Activated T-cell treated with anti-CD3 and anti-CD28 coated beads, Interleukin-2, amount 50 U/mL, for 48 hours (primary cell): ENCODE data around the gene BMPR1B.

Experiments
- DNase-seq, 2 experiments: peaks; one replicate each; pipeline ENCODE4 v3.0.0-alpha.2; 2020

BMPR1B gene

DNA sequence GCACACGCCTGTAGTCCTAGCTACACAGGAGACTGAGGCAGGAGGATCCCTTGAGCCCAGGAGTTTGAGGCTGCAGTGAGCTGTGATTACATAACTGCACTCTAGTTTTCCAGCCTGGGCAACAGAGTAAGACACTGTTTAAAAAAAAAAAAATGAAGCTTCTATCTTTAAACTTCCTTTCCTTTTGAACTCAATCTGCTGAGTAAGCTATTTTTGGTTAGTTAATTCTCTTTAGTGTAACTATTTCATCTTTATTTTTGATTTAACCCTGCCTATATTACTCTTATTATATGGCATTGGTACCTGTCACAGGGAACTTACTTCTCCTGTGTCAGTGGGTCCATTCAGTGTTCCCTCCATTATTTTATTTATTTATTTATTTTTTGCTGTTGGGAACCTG, 160.8 kb downstream of the BMPR1B start:
- no peak for DNase-seq

DNA sequence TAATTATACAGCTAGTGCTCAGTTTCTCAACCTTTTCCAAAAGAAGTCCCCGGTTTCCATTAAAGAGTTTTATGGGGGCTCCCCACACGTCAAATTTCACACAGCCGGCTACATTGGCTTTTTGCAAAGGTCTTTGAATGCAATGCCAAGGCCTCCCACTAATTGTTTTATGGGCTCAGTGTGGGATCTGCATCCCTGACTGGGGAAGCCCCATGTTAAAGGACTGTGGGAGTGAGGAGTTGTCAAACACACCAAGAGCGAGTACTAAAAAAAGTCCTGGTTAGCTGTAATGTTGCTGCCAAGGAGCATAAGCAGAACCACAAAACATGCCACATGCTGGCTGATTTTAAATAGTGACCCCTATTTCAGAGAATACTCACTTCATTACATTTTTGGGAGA, 162.6 kb downstream of the BMPR1B start:
- DNase-seq, result no peak

DNA sequence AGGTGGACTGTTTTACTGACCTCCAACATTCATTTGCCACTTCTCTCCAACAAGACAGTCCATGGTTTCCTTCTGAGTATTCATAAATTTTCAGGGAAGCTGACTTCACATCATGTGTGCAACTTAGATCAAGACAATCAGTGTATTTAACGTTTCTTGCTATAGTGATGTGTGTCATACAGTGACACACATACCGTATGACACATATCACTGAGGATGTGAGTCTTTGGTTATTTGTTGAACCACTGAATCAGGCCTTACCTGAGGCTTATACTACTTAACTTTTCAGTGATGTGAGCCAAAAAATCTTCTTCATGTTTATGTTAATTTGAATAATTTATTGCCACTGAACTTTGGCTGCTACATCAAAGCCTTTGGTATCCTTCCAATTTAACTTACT, 166.8 kb downstream of the BMPR1B start:
- DNase-seq, result no peak

DNA sequence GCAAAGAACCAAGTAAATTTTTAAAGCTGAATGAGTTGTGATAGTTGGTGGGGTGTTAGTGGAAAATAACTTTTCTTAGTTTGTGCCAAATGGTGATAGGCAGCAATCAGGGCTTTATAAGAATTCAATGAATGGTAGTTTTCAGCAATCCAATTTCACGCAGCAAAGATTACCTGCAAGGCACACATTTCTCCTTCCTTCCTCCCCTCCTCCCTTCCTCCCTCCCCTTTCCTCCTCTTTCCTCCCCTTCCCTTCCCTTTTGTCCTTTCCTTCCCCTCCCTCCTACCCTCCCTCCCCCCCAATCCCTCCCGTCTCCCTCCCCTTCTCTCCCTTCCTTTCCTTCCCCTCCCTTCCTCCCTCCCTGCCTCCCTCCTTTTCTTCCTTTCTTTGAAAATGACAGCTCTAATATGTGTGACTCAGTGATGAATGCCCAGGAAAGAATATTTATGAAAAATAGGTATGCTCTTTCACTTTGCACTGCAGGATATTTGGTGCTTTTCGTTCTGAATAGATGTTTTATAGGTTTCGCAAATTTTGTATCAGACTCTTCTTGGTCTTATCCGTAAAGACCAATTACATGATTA, 168.1 kb downstream of the BMPR1B start:
- no peak for DNase-seq

DNA sequence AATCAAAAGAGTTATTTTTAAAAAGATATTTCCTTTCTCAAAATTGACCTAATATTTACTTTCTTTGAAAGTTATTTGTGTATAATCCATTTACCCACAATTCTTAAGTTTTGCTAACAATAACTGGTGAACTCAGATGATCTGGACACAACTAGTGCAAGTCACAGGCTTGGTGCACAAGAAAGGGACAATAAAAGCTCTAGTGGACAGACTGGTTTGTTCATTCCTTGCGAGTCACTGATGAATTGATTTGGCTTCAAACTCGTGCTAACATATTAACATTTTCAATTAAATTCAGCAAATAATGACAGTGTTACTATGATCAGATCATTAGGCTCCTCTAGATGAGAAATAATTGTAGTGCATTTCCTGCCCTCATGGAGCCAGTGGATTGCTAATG, 169.2 kb downstream of the BMPR1B start:
- no peak for DNase-seq

DNA sequence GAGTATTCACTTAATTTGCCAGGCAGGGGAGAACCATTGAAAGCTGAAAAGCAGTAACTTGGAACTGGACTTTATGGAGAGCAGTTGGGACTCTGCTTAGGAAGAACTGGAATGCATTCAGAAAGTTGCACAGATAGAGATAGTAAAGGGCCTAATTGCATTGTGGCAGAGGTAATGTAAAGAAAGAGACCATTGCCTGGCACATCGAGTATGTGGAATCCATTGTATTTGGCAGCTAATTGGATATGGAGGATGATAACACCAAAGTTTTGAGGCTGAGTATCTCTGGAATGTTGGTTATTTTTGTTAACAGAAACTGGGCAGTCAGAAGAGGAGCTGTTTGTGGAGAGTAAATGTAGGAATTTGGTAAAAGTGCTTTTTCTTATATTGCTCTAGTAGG, 169.9 kb downstream of the BMPR1B start:
- no peak for DNase-seq

DNA sequence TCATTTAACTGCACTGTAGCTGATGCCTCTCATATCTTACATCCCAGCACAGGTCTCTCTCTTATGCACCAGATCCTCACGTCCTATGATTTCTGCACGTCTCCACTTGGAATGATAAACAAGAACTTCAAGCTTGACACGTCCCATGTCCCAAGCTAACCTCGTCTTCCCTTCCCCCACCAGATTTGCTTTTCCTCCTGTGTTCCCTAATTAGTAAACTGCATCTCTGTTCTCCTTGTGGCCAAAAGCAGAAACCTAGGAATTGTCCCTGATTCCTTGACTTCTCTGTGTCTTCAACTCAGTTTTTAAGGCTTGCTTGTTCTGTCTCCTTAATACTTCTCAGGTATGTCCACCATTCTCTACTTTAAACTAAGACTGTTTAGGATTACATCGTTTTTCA, 171.9 kb downstream of the BMPR1B start:
- no peak for DNase-seq

DNA sequence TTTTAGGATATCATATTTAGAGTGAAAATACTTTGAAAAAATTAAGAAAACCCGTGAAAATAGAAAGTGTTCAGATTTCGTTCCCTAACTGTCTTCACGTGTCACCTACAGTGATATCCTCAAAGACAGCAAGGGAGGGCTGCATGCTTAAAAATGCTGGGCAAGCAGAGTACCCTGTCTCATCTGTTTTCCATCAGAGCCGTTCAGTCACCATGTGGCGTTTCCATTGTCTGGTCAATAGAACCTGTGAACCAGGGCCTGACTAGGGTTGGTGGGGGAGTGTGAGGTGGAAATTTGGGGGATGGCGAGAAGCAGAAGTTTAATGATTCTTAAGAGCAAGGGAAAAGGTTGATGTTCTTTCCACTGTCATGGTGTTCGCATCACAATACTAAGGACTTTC, 173.9 kb downstream of the BMPR1B start:
- DNase-seq, result no peak

DNA sequence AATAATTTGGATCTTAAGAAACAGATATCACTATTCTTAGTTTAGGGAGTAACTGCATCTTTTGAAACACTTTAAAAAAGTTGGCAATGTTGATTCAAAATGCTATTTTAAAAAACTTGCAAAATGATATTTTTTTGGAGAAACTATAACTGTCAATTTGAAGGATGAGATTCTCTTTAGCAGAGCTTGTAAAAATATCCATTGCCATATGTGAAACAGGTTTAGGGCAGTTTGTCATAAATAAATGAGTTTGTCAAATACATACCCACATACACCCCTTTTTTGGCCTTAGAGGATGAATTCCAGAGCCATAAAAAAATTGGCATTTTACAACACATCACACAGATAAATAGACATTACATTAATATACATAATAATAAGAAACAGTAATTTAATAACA, 174.6 kb downstream of the BMPR1B start:
- no peak for DNase-seq

GRCh38 chr4:94933799-94934198, 176.0 kb downstream of the BMPR1B start:
- DNase-seq, result no peak

GRCh38 chr4:94934201-94934600, 176.4 kb downstream of the BMPR1B start:
- DNase-seq, result no peak

- no peak for DNase-seq
These were observed 177.1 kb downstream of the BMPR1B start for GRCh38 chr4:94934864-94935263.

DNA sequence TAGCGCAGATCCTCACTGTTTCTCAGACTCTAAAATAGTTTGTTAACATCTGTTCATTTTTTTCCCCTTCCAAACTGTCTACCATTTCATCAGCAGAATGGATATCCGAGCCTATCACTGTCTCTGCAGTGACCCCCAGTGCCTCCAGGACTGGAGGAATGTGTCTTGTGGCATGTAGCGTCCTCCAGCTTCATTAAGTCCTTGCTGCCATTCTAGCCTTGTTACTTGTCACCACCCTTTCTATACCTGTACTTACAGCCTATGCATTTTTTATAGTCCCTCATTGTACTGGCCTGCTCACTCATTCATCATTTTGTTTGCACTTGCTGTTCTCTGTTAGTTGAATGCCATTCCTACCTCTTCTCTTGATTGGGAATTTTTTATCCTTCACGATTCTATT, 179.1 kb downstream of the BMPR1B start:
- no peak for DNase-seq

- DNase-seq, result no peak
These were observed 182.2 kb downstream of the BMPR1B start for GRCh38 chr4:94939791-94940519.

GRCh38 chr4:94940520-94940908, 182.8 kb downstream of the BMPR1B start:
- no peak for DNase-seq

DNA sequence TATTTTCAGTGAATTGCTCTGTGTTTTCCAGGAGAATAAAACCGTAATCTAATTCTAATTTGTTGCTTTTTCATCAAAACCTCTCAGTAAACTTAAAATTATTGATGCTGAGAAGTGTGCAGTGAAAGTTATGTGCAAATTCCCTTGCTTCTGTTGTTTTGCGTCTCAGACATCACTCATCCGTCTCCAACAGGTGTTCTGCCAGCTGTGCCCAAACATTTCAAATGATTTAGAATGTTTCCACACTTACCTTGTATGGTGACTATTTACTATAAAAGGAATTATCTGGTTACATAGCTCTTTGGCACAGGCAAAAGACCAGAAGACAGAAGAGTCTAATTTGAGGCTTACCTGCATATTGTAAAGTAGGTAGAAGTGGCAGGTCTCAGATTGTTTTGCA, 184.0 kb downstream of the BMPR1B start:
- no peak for DNase-seq

- no peak for DNase-seq
These were observed 187.0 kb downstream of the BMPR1B start for GRCh38 chr4:94944726-94945125.

DNA sequence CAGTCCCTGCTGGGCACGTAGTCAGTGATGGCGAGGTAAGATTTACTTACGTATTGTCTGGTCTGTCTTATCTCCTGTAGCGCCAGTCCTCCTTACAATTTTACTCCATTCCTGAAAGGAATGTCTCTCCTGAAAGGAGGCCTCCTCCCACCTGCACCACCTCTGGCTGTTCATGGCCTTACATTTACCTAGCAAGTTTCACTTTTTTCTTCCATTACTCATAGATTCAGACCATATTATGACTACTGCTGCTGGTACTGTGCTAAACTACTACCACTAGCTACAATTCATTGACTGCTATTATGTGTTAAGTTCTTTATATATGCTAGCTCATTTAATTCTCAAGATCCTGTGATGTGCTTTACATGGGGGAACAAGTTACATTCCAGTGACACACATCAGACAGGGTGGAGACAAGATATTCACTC, 189.9 kb downstream of the BMPR1B start:
- DNase-seq, result no peak

- no peak for DNase-seq
These were observed 196.5 kb downstream of the BMPR1B start for GRCh38 chr4:94954251-94954650.

DNA sequence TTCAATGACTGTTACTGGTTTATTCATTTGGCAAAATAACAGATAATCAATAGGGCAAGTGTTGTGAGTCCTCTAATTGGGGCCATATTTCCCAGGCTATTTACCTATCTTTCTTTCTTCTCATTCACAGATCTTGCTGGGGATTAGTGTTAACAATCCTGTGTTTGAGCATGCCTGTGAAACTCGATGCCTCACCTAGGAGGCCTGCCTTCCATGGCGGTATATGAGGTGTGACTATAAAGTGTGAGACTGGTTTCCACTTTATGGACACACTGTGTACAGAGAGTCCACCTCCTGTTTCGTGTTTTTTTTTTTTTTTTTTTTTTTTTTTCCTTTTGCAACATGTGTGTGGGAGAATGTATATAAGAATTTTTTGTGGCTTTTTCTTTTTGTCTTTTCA, 199.3 kb downstream of the BMPR1B start:
- no peak for DNase-seq

DNA sequence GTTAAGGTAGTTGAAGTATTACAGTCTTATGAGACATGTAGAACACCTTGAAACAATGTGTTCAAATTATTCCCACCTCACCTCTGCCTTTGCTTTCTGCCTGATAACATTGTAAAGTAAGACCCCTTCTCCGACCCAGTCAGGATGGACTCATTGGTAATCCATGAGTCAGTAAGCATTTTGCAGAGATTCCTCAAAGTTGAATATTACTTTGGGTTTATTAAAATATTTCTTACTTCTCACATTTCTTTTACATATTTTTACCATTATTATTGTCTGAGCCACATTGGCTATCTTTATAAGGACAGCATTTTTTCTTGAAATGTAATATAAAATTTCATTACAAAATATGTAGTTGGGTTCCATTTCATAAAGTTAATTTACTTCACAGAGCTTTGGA, 201.6 kb downstream of the BMPR1B start:
- no peak for DNase-seq

GRCh38 chr4:94960708-94961107, 203.0 kb downstream of the BMPR1B start:
- DNase-seq, result no peak

- DNase-seq, result no peak
These were observed 203.7 kb downstream of the BMPR1B start for GRCh38 chr4:94961420-94961819.

DNA sequence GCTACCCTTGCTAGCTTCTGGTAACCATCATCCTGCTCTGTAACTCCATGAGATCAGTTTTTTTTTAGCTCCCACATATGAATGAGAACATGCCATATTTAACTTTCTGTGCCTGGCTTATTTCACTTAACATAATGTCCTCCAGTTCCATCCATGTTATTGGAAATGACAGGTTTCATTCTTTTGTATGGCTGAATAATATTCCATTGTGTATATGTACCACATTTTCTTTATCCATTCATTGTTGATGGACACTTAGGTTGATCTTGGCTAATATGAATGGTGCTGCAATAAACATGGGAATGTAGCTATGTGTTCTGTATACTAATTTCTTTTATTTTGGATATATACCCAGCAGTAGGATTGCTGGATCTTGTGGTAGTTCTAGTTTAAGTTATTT, 204.7 kb downstream of the BMPR1B start:
- no peak for DNase-seq

DNA sequence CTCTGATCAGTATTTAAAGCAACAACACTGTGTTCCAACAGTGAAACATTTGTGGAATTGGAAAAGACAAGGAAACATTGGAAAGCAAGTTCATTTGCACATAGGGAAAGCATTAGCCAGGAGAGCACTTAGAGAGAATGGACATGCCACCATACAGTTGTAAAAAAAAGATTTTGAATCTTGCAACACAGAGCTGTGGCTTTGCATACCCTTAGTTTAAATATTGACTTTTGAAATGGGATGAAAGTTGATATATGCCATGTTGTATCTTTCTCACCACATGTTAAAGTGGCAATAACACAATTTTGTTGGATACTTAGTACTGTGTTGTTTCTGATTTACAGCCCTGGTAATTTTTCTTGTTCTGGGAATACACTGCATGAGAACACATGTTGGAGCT, 208.1 kb downstream of the BMPR1B start:
- DNase-seq, result no peak
